Breast epithelium (tissue), 4 donors: Measurements from ENCODE around the gene SFN. TPM values are rescaled to one million over a fixed set of nuclear protein-coding genes. Genes with fewer than 3 reads are reported as not detected.

ENCODE experiments used
- DNase-seq, 2 donors: peaks; one replicate each; pipeline ENCODE4 v3.0.0-alpha.2; 2019; ENCODE audit warnings: low spot score in 2 of 2
- H3K27ac ChIP-seq, 2 donors: fragments of 200-600 bp; sonication (generic) in 1 of 2; one replicate each; pipeline ENCODE4 v1.5.1; 2016 to 2019; ENCODE audit warnings: mild to moderate bottlenecking in 1 of 2
- H3K27me3 ChIP-seq, 2 donors: fragments of 200-600 bp; sonication (generic) in 1 of 2; one replicate each; pipeline versions ENCODE4 v1.5.1 to v1.6.0; 2017 to 2019; ENCODE audit warnings: control low read depth in 1 of 2, mild to moderate bottlenecking in 1 of 2
- H3K36me3 ChIP-seq: fragments of 200-600 bp; one replicate; pipeline ENCODE4 v1.5.1; 2019
- H3K4me1 ChIP-seq, 2 donors: fragments of 200-600 bp; sonication (generic); one replicate each; pipeline ENCODE4 v1.5.1; 2016 to 2019; ENCODE audit warnings: control low read depth in 1 of 2
- H3K4me3 ChIP-seq, 3 donors: fragments of 200-600 bp; sonication (generic); 1 replicate in 2 of 3; 2 replicates in 1 of 3; pipeline ENCODE4 v1.5.1; 2016 to 2019; ENCODE audit warnings: mild to moderate bottlenecking in 3 of 3, moderate library complexity in 2 of 3
- H3K9me3 ChIP-seq, 2 donors: fragments of 200-600 bp; sonication (generic) in 1 of 2; one replicate each; pipeline ENCODE4 v1.5.1; 2016 to 2019; ENCODE audit warnings: control low read depth in 1 of 2
- POLR2A ChIP-seq: fragments of 450-650 bp; IDR thresholded peaks from one replicate; pipeline ENCODE4 v1.6.1; 2016; ENCODE audit warnings: antibody characterized with exemption, mild to moderate bottlenecking, moderate library complexity
- POLR2AphosphoS5 ChIP-seq, 3 donors: sonication (generic); formaldehyde crosslinking; IDR thresholded peaks; one replicate each; pipeline ENCODE4 v1.6.1; 2017; ENCODE audit warnings: antibody characterized with exemption in 3 of 3
- intact Hi-C: fragments of 100-400 bp; cut with DNase I; formaldehyde crosslinking; loops from one replicate; pipeline ENCODE4 v1.15.1; 2023; ENCODE audit warnings: low total_unique reads
- total RNA-seq, 3 donors: library from RNA; depleted of rRNA; stranded (reverse); fragments of >200 nt; gene quantifications; one replicate each; pipeline ENCODE4 v1.1.0, GENCODE V29; 2016
- TF ChIP-seq, protein P1 (sequence below), 3 donors: fragments of 450-650 bp; IDR thresholded peaks; one replicate each; pipeline ENCODE4 v1.5.1; 2016 to 2017; ENCODE audit warnings: antibody characterized with exemption in 3 of 3, mild to moderate bottlenecking in 3 of 3, moderate library complexity in 3 of 3

The SFN gene
- total RNA-seq, 3 donors from 2014 or later: 12.1 to 18.4 TPM; not detected in 1

DNA sequence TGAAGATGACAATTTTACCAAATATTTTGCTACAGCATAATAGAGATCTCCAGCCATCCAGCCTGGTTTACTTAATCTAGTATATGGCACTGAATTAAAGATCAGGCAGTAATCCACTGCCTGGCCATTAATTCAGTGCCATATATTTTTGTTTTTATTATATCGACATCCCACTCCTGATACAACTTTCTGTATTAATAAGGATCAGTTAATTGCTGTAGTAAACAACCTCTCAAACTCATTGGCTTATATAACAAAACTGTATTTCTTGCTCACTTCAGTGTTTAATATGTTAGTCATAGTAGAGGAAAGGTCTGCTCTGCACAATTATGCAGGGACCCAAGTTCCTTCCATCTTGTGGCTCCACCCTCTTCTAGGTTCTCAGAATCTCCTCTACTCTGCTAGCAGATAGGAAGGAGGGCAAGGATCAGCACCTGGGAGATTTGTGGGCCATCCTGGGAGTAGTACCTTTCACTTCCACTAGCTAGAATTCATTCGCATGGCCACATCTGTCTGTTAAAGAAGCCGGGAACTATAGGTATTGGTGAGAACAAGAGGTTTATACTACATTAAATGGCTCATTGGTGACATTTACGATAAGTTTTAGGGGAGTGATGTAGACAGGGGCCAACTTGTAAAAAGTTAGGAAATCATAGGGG lies 40.1 kb upstream of the SFN start:
- no peak for TF ChIP-seq POLR2AphosphoS5 (IDR thresholded peaks at IDR 0.05)
- TF ChIP-seq POLR2A: no peak
- TF ChIP-seq, protein P1, sequence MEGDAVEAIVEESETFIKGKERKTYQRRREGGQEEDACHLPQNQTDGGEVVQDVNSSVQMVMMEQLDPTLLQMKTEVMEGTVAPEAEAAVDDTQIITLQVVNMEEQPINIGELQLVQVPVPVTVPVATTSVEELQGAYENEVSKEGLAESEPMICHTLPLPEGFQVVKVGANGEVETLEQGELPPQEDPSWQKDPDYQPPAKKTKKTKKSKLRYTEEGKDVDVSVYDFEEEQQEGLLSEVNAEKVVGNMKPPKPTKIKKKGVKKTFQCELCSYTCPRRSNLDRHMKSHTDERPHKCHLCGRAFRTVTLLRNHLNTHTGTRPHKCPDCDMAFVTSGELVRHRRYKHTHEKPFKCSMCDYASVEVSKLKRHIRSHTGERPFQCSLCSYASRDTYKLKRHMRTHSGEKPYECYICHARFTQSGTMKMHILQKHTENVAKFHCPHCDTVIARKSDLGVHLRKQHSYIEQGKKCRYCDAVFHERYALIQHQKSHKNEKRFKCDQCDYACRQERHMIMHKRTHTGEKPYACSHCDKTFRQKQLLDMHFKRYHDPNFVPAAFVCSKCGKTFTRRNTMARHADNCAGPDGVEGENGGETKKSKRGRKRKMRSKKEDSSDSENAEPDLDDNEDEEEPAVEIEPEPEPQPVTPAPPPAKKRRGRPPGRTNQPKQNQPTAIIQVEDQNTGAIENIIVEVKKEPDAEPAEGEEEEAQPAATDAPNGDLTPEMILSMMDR (IDR thresholded peaks at IDR 0.05): no peak
- Histone ChIP-seq H3K4me3 (no peak overlapping the region), H3K27me3 (no peaks in the 10 kb centered on the region), H3K27ac (no peak overlapping the region), H3K36me3 (no peaks in the 10 kb centered on the region), H3K9me3 (no peaks in the 10 kb centered on the region), H3K4me1 (peaks cover 3% of the 10 kb centered on the region in 2 donors)
- DNase-seq: no peak
- intact Hi-C loops: no loop called here

DNA sequence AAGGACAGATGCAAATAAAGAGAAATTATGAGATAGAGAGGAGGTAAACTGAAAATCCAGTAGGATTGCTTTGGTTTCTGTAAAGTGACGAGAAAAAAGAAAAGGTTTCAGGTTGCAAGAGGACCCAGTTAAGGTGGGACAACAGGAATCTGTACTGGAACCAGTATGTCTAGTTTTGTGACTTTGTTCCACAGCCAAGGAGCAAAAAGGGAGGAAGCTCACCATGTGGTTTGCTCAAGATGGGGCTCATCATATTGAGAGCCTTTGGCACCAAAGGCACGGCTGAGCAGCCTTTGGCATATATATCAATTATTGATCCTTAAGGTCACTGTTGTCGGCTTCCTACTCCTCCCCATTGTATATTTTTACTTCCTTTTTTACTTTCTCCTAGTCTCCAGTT lies 38.2 kb upstream of the SFN start:
- H3K27ac ChIP-seq: peak overlapping the region in 1 of 2 donors; percentile 37

GRCh38 chr1:26826261-26827105 lies 36.5 kb upstream of the SFN start, which contains the start of gene ZDHHC18:
TSS of gene ZDHHC18 (plus strand) at chr1:26826688. CDS start at chr1:26826805, 117 bp downstream.
- H3K27ac ChIP-seq: peak within 1 kb of the TSS; percentile 77 to 86
- DNase-seq: peak in 1 of 2 donors; percentile 62

More for the DNA sequence above, 38.2 kb upstream of the SFN start:
- no peak overlapping the region for H3K4me3 ChIP-seq
- no peaks in the 10 kb centered on the region for H3K36me3 ChIP-seq
- H3K4me1 ChIP-seq: peaks cover 4% of the 10 kb centered on the region in 2 donors
- H3K9me3 ChIP-seq: no peaks in the 10 kb centered on the region
- H3K27me3 ChIP-seq: no peaks in the 10 kb centered on the region
- no peak for DNase-seq
- intact Hi-C loops: no loop called here
- TF ChIP-seq POLR2AphosphoS5 (IDR thresholded peaks at IDR 0.05) (no peak), POLR2A (no peak)
- TF ChIP-seq, protein P1 (IDR thresholded peaks at IDR 0.05): no peak

DNA sequence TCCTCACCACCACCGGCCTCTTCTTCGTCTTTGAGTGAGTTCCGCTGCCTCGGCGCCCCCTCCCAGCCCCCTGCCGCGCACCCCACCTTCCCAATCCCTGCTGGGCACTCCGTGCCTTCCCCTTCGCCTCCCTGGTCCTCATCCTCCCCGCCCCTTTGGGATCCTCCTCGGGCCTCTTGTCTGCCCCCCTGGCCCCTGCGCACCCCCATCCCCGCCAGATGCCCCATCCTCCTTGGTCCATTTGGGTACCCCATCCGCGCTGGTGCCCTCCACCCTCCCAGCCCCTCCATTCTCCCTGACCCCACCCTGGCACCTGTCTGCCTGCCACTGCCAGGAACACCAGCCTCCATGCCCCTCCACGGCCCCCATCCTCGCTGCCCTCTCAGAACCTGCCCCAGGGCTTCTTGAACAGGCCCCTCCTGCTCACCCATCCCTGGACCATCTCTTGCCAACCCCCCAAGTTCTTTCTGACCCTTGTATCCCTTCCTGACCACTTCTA lies 35.8 kb upstream of the SFN start:
- Histone ChIP-seq H3K4me3 (peak overlapping the region; percentile 75 to 91 (median 81)), H3K9me3 (no peaks in the 10 kb centered on the region), H3K36me3 (no peaks in the 10 kb centered on the region), H3K27me3 (no peaks in the 10 kb centered on the region), H3K4me1 (peaks cover 4 to 8% of the 10 kb centered on the region in 2 donors), H3K27ac (peak overlapping the region; percentile 67 to 86)
- no peak for TF ChIP-seq POLR2A
- TF ChIP-seq POLR2AphosphoS5 (IDR thresholded peaks at IDR 0.05): no peak
- DNase-seq: no peak
- intact Hi-C loops: no loop called here

More at GRCh38 chr1:26826261-26827105, 36.5 kb upstream of the SFN start, which contains the start of gene ZDHHC18:
- Histone ChIP-seq H3K27me3 (no peaks in the 10 kb centered on the region), H3K4me3 (peak within 1 kb of the TSS; percentile 75 to 91 (median 81)), H3K9me3 (no peaks in the 10 kb centered on the region), H3K36me3 (no peaks in the 10 kb centered on the region), H3K4me1 (peaks cover 4 to 8% of the 10 kb centered on the region in 2 donors)
- intact Hi-C loops: no loop called here
- TF ChIP-seq POLR2AphosphoS5 (IDR thresholded peaks at IDR 0.05): peak in 1 of 3 donors; percentile 23
- TF ChIP-seq, protein P1 (IDR thresholded peaks at IDR 0.05): peak; percentile 28 to 86 (median 53)
- TF ChIP-seq POLR2A: no peak

GRCh38 chr1:26827663-26828062 lies 35.3 kb upstream of the SFN start:
- Histone ChIP-seq H3K36me3 (peaks cover 2% of the 10 kb centered on the region), H3K9me3 (no peaks in the 10 kb centered on the region), H3K27me3 (no peaks in the 10 kb centered on the region), H3K4me3 (peak overlapping the region; percentile 75 to 91 (median 81)), H3K4me1 (peaks cover 4 to 8% of the 10 kb centered on the region in 2 donors), H3K27ac (peak overlapping the region; percentile 67 to 86)
- DNase-seq: no peak
- intact Hi-C loops: no loop called here
- no peak for TF ChIP-seq POLR2A
